CD4-positive, alpha-beta T cell treated with Interleukin-1 beta for 1 hour (primary cell): ENCODE data around the gene FAM83D.
"Not testable (repeated sequence)": the region's sequence is repeated elsewhere in the genome, so short reads cannot be mapped to it uniquely, and the experiment has no call there.

ENCODE experiments used
- DNase-seq, 2 donors: peaks; one replicate each; pipeline ENCODE4 v3.0.0-alpha.2; 2020 to 2022

Gene FAM83D

DNA sequence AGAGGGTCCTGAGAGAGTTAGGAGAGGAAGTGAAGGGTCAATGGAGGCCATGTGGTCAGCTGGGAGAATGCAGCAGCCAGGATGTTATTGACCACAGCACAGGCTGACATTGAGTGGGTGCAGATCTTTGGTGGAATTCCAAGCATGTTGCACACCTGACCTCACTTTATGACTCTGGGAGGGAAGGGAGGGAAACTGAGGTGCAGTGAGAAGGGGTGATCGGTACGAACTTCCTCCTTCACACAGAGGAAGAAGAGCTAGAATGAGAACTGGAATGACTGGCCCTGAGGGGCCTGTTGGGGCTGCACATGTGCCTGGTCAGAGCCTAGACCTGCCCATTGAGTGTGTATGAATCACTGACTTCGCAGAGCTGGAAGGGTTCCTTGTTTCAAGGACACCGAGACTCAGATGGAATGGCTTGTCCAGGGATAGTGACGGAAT, 9.8 kb downstream of the FAM83D start:
- DNase-seq: no peak

GRCh38 chr20:38937000-38937399, 10.8 kb downstream of the FAM83D start:
- no peak for DNase-seq

DNA sequence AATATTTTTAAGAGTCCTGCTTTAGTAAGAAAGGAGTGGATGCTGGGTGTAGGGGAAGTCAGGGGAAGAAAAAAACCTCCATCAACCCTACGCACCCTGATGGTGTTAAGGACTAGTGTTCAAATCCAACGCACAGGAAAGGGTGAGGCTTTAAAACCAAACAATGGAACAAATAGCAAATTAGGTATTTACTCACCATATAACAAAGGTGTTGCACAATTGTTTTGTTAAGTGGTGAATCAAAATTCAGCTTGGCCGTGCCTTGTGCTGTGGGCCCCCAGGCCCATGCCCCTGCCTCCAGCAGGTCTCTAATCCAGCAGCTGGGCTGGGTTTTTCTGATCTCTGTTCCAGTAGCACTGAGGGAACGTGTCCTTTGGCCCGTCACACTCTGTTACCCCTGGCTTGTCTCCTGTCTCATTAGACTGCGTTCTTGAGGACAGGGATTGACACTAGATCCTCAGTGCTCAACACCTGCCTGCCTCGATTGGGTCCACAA, 11.8 kb downstream of the FAM83D start:
- no peak for DNase-seq

GRCh38 chr20:38939686-38940085, 13.5 kb downstream of the FAM83D start:
- DNase-seq: no peak

DNA sequence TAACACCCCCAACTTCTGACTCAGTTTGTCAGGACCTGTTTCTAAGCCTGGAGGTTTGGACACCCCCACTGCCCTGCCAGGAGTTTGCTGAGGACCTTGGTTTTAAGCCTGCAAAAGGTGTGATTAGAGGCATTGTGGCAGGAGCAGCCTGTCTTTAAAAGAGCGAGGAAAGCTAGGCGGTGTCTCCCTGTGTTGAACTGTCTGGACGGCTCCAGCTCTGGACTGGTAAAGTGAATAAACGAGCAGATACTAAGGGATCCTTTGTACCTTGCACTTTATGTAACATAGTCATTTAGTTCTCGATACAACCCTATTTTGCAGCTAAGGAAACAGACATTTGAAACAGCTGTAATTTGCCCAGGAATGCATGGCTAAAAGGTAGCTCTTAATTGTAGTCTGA, 14.4 kb downstream of the FAM83D start:
- DNase-seq: no peak

DNA sequence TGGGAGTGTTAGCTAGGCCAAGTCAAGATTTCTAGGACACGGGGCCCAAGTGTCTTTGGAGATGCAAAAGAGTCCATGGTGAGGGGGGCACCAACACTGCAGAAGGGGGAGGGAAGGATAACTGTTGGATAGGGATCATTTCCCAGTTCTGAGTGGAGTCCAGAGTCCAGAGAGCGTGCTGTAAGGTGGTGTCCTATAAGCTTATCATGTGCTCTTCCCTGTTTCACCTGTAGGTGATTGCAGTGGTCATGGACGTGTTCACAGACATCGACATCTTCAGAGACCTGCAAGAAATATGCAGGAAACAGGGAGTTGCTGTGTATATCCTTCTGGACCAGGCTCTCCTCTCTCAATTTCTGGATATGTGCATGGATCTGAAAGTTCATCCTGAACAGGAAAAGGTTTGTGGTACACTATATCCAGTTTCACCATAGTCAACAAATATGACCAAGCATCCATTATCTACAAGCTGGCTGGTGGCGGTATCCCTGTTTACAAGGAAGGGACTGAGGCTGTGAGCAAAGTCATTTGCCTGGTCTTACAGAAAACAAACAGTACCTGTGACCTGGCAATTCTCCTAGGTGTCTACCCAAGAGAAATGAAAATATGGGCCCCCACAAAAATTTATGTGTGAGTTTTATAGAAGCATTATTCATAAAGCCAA, 15.6 kb downstream of the FAM83D start:
- no peak for DNase-seq

DNA sequence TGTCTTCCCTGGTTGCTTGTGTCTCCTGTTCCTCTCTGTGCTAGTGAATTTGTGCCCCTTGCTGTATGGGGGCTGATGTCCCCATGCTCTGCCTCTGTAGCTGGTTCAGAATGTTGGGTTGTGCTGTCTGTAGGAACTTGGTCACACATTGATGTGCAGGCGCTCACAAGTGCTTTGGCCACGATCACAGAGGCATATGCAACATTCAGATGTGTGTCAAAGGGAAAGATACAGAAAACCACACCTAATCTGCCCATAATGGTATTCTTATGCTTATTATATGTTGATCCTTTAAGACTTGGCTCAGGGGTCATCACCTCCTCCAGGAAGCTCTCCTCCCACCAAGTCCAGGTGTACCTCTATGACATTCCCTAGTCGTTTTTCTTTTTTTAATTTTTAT, 18.8 kb downstream of the FAM83D start:
- DNase-seq: no peak

DNA sequence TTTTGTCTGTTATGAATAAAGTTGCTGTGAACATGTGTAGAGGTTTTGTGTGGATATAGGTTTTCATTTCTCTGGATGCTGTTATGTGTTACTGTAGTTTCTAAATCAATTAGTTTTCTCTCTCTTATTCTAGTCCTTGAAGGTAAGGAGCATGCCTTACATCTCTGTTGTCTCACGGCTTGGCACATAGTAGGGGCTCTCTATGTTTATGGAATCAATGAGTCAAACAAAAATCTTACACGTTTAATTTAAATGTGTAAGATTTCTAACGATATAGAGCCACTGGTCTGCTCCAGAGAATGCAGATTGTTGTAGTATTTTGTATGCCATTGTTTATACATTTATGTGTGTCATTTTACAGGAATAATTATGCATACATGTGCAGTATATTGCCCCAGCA, 20.6 kb downstream of the FAM83D start:
- no peak for DNase-seq

GRCh38 chr20:38947931-38948362, 21.7 kb downstream of the FAM83D start:
- no peak for DNase-seq

GRCh38 chr20:38950254-38950653, 24.0 kb downstream of the FAM83D start:
- no peak for DNase-seq

DNA sequence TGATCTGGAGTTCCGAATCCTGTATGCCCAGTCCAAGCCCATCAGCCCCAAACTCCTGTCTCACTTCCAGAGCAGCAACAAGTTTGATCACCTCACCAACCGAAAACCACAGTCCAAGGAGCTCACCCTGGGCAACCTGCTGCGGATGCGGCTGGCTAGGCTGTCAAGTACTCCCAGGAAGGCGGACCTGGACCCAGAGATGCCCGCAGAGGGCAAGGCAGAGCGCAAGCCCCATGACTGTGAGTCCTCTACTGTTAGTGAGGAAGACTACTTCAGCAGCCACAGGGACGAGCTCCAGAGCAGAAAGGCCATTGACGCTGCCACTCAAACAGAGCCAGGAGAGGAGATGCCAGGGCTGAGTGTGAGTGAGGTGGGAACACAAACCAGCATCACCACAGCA, 25.4 kb downstream of the FAM83D start:
- no peak for DNase-seq

DNA sequence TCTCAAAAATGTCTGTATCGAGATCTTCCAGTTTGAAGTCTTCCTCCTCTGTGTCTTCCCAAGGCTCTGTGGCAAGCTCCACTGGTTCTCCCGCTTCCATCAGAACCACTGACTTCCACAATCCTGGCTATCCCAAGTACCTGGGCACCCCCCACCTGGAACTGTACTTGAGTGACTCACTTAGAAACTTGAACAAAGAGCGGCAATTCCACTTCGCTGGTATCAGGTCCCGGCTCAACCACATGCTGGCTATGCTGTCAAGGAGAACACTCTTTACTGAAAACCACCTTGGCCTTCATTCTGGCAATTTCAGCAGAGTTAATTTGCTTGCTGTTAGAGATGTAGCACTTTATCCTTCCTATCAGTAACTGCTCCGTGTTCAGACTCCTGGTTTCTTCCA, 25.9 kb downstream of the FAM83D start:
- DNase-seq: no peak

DNA sequence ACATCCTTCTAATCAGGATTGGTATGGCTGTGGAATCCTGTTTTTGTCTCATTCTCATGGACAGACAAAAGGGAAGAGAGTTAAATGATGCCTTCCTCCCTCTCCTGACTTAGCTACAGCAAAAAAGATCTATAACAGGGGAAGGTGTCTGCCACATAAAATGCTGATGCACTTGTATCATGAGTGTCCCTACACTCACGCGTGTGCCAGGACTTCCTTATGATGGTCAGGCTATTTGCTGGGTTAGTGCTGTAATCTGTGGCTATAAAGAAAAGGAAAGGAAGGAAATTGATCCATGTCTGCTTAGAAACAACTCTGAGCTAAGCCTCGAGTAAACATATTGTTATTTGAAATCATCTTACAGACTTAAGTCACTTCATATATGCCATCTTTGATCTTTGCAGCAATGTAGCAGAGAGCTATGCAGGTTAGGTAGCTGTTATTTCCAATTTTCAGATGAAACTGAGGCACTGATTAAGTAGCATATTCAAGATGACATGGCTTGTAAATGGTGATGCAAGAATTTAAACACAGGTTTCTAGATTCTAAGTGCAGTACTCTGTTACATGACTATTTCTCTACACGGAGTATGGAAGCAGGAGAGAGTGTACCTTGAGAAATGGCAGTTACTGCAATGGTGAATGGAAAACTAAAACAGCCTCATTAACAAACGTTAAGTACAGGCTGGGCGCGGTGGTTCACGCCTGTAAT, 27.6 kb downstream of the FAM83D start:
- DNase-seq: no peak

DNA sequence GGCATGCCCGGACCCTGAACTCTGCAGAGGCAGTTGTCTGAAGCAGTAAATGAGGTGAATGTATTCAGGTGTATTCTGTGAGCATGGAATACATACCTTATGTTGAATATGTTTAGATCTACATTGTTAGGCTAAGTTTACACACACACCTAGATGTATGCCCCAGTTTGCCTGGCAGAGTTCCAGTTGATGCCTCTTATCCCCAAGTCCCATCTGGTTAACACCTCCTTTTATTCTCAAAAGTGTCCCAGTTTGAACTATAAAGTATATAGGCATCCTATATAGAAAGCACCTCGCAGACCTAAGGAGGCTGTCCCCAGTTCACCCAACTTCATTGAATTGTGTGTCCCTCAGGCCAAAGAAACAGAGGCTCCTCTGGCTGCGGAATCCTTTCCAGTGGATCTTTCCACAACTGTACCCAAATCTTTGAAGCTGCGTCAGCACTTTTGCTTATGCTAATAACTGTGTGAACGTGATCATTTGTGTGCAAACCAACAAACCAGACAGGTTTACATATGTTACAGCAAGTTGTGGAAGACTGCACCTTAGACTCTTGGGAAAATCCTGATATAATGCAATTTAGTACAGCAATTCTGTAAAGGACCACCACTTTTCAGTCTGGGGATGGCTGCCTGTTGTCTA, 31.1 kb downstream of the FAM83D start:
- no peak for DNase-seq

DNA sequence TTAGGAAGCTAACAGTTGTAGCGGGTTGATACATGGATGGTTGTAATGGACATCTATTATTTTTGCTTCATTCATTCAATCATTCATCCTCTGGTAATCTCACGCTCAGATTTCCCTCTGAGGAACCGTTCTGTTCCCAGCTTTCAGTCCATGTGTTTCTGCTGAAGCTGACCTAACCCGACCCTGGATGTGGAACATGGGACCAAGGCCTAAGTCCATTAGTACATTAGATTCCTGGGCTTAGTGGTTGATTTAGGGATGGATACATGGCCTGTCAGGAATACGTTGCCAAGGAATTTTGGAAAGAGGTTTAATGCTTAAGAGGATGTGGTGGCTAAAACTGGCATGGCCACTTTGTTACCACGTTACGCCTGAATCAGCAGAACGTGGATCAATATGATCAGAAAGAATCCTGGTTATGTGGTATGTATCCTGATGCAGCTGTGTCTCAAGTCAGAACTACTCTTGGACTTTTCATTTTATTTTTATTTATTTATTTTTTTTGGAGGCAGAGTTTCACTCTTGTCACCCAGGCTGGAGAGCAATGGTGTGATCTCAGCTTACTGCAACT, 31.8 kb downstream of the FAM83D start:
- DNase-seq: no peak

DNA sequence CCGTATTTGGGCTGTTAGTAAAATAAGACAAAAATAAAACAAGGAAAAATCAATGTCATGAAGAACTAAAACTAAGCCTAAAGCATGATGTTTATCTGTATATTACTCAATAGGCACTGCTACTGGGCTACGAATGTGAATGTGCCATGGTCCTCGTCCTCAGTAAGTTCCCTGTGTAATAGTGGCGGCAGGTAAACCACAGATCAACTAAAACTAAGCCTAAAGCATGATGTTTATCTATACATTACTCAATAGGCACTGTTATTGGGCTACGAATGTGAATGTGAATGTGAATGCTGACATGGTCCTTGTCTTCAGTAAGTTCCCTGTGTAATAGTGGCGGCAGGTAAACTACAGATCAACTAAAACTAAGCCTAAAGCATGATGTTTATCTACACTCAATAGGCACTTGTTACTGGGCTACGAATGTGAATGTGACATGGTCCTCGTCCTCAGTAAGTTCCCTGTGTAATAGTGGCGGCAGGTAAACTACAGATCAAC, 34.0 kb downstream of the FAM83D start:
- not testable (repeated sequence) for DNase-seq

DNA sequence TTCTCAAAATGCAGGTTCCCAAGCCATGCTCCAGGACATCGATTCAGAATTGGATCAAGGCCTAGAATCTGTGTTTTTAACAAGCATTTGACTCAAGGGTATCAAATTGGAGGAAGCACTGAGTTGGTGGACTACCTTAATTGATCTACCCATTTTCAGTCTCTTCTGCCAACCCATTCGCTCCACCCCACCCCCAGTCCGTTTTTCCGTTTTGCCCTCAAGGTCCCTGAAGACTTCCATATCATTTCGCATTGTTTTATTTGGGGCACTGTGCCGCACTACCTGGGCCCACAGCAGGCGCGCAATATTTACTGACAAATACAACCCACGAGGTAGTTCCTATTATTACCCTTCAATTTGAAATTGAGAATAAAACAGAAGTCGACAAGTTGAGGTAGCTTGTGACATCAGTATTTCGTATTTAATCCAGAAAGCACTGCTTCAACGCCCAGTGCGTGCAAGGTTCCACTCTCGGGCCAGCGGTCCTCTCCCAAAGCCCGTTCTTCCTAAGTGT, 35.4 kb downstream of the FAM83D start:
- no peak for DNase-seq

GRCh38 chr20:38962044-38962927, 36.1 kb downstream of the FAM83D start, which contains the start of gene DHX35:
DHX35 (plus strand) TSS chr20:38962344; CDS start chr20:38962368, 24 bp downstream.
- DNase-seq: peak; percentile 98 to 99

DNA sequence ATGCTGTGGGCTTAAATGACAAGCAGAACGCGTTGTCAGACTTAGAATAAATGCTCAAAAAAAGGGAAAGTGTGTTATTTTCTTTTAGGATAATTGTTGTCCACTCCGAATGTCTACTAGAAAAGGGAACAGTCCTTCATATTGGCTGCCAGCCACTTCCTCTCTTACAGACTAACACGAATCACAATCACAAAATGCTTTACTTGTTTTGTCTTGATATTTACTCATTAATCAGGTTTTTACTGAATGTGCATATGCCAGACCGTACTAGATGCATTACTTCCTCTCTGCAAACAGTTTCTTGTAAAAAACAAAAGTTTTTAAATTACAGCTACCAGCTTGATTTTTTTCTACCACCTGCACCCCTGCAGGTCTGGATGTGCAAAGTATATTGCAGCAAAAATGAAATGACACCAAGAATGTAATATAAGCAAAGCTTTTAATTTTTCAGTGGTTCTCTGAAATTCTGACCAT, 36.7 kb downstream of the FAM83D start:
- DNase-seq: no peak

- DNase-seq: no peak
Observed at GRCh38 chr20:38963745-38964144, 37.5 kb downstream of the FAM83D start.

DNA sequence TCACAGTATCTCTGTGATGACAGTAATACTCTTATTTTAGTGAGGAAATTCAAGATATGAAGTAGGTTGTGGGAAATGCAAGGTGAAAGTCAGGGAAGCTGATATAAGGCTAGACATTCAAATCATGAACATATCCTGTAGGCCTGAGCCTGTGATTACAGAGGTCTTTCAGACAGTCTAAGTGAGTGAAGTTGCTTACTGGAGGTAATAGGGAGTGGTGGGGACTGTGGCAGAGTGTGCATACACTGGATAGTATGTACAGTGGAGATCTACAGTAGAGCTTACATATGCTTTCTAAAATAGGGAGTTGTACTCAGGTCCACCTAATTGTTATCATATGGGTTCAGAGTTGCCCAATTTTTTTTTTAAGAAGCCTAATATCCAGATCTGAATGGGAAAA, 39.0 kb downstream of the FAM83D start:
- no peak for DNase-seq

DNA sequence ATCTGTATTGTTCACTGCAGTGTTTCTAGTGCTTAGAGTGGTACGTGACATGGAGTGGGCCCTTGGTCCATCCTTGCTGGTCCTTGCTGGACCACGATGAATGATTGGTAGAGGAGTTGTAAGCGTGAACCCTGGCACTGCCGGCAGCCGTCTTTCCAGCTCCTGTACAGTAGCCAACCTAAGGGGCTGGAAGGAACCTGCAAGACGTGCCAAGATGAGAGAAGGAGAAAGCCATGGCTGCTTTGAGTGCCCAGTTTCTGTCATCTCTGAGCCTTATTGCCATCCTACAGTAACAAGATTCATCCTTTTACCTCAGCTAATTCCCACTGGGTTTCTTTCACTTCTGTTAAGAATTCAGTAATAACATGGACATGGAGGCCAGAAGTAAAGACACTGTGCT, 41.9 kb downstream of the FAM83D start:
- no peak for DNase-seq
